ENCODE measurements around the gene TRIP4.

DNA sequence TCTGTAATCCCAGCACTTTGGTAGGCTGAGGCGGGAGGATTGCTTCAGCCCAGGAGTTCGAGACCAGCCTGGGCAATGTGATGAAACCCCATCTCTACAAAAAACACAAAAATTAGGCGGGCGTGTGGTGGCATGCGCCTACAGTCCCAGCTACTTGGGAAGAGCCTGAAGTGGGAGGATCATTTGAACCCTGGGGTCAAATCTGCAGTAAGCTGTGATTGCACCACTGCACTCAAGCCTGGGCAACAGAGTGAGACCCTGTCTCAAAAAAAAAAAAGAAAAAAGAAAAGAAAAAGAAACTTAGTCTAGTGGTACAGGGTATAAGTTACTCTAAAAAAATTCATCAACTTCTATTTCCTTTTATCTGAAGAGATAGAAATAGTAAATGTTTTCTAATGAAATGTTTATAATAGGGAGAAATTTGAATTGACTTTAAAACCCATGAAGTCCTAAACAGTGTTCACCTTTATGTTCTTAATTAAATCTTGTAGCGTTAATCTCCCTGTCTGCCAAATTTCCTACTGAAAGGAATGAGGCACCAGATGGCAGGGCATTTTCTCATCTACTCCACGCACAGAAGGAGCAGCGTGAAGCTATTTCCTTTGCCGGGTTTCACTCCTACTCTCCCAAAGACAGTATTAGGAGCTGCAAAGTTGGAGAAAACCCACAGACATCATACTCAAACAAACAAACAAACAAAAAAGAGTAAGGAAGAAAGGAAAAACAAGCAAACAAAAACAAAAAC lies 8.2 kb upstream of the TRIP4 start:
- TF ChIP-seq, protein P1, sequence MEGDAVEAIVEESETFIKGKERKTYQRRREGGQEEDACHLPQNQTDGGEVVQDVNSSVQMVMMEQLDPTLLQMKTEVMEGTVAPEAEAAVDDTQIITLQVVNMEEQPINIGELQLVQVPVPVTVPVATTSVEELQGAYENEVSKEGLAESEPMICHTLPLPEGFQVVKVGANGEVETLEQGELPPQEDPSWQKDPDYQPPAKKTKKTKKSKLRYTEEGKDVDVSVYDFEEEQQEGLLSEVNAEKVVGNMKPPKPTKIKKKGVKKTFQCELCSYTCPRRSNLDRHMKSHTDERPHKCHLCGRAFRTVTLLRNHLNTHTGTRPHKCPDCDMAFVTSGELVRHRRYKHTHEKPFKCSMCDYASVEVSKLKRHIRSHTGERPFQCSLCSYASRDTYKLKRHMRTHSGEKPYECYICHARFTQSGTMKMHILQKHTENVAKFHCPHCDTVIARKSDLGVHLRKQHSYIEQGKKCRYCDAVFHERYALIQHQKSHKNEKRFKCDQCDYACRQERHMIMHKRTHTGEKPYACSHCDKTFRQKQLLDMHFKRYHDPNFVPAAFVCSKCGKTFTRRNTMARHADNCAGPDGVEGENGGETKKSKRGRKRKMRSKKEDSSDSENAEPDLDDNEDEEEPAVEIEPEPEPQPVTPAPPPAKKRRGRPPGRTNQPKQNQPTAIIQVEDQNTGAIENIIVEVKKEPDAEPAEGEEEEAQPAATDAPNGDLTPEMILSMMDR (conservative IDR thresholded peaks at IDR 0.05): no peak
- no peak for TF ChIP-seq EZH2 (IDR thresholded peaks at IDR 0.05; ENCODE audit: low read depth)
